Right kidney (tissue), 1 donor: ENCODE results near the gene RECQL5.

Source experiments
- DNase-seq: peaks from one replicate; pipeline ENCODE4 v3.0.0-alpha.2; 2016

The RECQL5 gene

DNA sequence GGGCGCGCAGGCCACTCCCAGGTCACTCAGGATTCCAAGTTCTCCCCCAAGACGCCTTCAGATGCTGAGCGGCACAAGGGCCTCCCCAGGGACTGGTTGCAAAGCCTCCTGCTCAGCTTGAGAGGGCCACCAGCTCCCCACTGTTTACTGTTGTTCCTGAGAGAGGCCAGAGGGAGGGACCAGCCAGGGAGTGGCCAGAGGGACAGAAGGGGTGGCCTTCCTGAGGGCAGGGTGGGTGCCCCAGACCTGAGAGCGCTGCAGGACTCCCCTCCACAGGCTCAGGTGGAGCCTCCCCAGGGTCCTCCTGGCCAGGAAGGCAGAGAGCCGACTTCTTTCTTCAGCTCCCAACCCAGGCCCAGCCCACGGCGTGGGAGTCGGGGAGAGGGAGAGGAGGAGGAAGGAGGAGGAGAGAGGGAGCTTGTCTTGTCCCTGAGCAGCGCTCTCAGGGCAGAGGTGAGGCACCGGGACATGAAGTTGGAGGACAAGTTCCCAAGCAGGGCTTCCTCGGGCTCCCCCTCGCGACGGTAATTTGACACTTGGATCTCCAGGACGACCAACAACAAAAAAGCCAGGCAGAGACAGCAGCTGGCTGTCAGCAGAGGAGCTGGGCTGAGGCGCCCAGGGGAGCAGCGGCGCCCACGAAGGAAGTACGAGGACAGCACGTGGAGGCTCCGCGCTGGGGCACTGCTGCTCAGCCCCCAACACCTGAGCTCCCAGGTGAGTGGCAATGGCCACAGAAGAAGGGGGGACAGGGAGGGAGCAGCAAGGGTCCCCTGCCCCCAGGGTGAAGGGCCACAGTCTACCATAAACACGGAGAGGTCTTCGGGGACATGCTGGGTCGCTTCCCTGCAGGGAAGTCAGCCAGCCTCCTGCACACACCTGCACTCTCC lies 33.2 kb downstream of the RECQL5 start:
- peak; percentile 87 for DNase-seq

DNA sequence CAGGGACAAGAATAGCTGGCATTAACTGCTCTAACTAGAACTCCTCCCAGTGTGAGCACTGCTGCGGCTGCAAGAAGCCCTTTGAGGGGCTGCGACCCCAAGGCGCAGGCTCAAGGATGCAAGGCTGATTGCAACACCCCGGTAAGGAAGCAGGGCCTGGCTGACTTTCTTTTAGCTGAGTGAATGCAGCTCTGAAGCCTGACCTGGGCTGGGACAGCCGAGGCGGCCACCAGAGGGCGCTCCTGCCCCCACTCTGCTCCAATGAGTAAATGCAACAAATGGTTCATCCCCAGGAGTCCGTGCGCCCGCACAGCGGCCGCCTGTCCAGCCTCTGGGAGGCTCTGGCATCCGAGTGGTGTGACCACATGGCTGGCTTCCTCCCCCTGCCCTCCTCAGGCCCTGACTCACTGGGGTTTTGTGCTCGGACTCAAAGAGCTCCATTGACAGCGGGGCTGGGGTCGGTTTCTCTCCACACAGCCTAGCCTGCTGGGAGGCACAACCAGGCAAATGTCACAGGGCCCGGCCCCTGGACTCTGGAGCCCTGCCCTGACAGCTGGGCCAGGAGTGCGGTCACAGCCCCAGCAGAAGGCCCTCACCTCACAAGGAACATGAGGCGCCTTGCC lies 34.0 kb downstream of the RECQL5 start, which contains the start of gene SMIM5:
TSS of gene SMIM5 (plus strand) at position 572 of the 623 bp plus-strand sequence. CDS start 6,768 bp downstream, outside the sequence.
- DNase-seq: peak; percentile 84

DNA sequence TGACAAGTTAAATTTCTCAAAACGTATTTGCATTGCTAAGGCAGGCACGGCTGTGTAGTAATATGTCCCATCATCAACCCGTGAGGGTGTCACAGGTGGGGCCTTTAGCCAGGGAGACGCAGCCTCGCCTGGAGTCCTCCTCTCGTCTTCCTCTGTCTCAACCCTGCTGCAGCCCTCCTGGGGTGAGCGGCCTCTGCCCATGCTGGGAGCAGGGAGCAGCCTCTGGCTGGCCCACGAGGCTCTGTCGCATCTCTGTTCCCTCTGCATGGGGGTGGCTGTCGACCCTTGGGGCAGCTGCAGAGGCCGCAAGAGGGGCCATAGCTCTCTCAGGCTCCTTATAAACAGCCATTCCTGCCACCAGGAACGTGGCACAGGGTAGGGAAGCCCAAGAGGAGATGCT lies 34.5 kb downstream of the RECQL5 start:
- DNase-seq: no peak

DNA sequence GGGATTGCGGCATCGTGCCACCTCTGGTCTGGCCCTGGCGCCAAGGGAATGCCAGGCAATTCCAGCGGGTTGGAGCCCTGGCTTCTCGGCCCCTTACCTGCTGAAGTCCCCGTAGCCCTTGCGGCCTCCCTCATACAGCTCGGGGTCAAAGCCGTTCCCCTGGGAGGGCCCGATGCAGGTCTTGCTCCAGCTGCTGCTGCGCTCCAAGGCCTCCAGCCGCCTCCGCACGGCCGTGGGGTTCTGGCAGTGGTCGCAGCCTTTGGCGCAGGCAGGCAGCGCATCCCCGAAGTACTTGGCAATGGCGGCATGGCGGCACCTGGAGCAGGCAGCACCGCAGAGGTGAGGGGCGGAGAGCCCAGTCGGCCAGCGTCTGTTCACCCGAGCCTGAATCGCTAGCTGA lies 35.6 kb downstream of the RECQL5 start:
- no peak for DNase-seq

DNA sequence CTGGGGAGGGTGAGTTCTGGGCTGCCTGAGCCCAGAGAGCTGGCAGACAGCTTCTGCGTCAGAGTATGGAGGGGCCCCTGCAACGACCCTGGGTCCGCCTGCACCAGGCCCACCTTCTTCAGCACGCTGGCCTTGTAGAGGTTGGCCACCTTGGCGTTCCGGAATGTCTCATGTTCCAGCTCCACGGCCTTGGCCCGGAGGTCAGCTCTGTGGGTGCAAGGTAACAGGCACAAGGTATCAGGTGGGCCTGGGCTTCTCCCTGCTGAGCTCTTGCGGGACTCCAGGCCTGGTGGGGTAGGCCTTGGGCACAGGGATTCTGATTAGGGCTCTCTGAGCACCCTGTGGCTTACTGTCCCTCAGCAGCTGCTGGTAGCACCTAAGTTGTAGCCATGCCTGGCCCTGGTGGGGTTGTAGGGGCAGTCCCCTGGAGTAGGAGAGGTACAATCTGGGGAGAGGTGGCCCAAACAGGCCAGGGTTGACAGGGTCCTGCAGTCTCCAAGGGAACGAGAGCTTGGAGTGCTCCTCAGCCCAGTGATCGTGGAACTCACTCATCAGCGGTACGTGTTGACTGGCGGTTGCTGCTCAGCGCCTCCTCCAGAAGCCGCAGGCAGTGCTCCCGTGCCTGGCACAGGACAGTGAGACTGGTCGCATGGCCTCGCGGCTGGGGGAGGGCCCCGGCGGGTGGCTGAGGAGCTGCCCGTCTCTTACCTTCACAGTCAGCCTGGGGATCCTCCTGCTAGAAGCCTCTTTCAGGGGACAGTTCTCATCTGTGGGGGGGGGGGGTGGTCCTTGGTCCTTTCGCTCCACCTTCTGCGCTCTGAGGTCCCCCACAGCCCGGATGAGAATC lies 36.7 kb downstream of the RECQL5 start:
- DNase-seq: no peak

DNA sequence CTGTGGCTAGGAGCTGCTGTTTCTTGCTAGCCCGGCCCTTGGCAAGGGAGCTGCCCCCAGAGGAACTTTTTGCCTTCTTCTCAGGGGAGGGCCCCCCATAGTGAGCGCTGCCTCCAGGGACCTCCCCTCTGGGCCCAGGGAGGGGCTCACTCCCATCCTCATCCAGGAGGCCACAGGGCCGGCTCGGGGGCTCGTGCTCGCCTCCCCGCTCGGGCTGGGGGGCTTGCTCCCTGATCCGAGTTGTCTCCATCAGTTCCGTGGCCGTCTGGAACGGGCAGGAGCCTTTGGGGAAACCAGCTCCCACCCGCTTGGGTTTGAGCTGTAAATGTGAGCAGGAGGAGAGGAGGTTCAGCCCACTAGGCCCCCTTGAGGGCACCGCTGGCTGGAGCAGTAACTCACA lies 37.8 kb downstream of the RECQL5 start:
- no peak for DNase-seq

DNA sequence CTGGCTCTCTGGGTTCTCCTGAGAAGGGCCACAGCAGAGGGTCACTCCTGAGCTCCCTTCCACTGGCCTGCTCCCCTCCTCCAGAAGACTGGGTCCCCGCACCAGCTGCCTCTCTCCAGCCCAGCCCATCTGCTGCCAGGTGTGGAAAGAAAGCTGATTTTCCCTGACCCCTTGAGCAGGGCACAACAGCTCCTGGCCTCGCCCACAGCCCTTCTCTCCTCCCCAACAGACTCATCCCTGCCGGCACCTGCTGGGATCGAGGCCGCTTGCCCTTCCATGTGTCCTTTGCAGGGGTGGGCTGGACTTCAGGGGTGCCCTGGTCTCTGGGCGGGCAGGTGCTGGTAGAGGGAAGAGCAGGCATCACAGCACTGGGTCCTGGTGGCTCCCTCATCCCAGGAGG lies 38.5 kb downstream of the RECQL5 start:
- no peak for DNase-seq

DNA sequence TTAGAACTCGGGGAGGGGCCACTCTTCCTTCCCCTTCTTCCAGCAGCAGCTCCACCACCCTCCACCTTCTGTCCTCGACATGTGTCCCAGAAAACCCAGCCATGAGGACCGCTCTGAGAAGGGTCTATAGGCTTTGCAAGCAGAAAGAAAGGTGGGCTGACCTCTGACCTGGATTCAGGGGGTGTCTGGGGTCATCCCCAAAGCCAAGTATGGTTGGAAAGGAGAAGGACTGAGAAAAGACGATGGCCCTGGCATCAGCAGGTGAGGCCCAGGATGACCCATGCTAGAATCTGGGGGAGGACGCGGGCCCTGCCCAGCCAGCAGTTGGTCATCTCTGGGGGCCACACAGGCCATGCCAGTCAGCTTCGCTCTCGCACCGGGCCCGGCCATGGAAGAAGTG lies 39.9 kb downstream of the RECQL5 start:
- DNase-seq: no peak

DNA sequence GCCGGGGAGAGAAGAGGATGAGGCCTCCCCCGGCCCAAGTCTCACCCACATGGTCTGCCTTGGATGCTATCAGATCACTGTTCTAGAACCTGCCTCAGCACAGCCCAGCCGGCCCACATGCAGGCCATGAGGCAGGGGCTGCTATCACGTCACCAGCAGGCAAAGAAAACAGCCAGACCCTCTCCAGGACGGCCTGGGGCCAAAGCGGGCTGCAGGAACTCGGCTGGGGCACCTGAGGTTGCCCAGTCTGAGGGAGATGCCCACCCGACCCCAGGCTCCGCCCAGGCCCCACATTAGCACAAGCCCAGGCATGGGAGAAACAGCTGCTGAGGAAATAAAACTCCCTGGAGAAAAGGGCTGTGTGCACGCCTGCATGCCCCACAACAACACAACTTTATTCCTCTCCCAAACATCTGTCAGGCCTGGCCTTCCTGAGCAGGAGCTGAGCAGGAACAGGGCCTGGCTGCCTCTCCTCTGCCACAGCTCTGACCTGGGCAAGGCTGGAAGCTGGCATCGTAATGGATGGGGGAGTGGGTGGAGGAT lies 40.4 kb downstream of the RECQL5 start:
- no peak for DNase-seq

DNA sequence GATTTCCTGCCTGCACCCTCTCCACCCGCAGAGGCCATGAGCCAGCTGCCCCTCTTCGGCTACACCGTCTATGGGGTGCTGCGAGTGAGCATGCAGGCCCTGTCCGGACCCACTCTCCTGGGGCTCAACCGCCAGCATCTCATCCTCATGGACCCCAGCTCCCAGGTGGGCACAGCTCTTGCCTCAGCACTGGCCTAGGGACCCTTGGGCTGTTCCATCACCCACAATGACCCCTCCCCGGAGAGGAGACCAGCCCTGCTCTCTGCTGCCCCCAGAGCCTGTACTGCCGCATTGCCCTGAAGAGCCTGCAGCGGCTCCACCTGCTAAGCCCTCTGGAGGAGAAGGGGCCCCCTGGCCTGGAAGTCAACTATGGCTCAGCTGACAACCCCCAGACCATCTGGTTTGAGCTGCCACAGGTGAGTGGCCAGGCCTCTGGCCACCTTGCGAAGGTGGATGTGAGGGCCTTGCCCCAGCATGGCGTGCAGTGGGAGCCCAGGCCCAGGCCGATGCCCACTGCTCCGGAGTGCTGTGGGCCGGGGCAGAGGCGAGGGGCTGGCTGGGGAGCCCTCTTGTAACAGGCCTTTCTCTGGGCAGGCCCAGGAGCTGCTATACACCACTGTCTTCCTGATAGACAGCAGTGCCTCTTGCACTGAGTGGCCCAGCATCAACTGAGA lies 41.0 kb downstream of the RECQL5 start:
- no peak for DNase-seq

DNA sequence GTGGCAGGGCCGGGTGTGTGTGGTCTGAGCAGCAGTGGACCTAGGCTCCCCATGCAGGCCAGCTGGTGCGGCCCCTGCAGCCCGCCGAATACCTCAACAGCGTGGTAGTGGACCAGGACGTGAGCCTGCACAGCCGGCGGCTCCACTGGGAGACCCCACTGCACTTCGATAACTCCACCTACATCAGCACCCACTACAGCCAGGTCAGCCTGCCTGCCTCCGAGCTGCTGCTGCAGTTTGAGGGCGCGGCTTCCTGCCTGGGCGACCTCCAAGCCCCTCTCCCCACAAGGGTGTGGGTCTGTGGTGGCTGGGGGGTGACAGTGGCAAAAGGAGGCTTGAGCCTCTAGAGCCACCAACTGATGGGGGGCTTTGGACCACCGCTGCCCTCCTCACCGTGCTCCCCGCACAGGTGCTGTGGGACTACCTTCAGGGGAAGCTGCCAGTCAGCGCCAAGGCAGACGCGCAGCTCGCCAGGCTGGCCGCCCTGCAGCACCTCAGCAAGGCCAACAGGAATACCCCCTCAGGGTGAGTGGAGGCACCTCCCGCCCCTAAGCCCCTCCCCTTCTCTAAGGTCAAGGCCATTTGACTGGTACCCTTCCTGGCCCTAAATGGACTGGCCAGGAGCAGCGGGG lies 42.1 kb downstream of the RECQL5 start:
- DNase-seq: no peak

DNA sequence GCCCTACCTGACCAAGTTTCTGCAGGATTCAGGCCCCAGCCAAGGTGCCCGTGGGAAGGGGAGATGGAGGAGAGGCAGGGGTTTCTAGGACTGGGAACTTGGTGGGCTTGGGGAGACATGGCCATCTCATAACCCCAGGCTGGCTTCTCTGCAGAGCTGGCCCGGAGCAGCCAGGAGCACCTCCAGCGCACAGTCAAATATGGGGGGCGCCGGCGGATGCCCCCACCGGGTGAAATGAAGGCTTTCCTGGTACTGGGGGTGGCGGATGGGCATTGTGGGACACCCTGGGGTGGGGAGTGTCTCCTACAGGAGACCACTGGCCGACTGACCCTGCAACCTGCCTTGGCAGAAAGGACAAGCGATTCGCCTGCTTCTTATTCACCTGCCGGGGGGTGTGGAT lies 42.9 kb downstream of the RECQL5 start:
- DNase-seq: no peak

DNA sequence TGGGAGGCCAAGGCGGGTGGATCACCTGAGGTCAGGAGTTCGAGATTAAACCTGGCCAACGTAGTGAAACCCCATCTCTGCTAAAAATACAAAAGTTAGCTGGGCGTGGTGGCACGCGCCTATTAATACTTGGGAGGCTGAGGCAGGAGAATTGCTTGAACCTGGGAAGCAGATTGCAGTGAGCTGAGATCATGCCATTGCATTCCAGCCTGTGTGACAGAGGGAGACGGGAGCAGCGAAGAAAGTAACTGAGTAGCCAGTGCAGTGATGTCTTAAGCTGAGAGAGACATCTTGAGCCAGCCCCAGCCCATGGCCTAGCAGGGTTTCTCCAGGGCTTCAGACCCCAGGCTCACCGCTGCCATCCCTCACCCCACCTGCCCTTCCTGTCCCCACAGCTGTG lies 43.6 kb downstream of the RECQL5 start:
- no peak for DNase-seq

DNA sequence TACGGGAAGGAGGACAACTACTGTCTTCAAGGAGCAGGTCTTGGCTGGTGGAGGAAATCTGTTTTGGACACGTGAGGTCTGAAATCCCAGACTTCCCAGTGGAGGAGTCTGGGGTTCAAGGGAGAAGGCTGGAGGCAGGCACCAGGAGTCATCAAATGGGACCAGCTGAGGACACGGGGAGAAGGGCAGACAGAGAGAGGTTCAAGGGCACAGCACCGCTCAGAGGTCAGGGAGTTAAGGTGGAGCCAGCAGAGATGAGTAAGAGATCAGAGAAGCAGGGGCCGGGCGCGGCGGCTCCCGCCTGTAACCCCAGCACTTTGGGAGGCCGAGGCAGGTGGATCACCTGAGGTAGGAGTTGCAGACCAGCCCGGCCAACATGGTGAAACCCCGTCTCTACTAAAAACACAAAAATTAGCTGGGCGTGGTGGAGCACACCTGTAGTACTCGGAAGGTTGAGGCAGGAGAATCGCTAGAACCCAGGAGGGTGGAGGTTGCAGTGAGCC lies 44.1 kb downstream of the RECQL5 start:
- DNase-seq: no peak

DNA sequence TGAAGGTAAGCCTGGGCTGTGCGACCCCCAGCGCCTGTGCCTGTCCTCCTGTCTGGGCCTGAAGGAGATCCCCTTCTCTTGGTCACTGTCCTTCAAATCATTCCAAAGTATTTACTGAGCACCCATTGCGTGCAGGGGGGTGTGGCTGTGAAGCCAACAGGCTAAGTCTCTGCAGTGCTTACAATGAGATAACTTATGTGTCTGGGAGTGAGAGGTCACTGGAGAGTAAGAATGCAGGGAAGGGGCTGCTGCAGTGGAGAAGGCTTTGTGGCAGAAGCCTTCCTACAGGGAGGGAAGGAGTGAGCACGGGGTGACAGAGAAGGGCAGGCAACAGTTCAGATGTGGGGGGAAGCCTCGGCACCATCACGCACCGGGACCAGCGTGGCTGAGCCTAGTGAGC lies 44.9 kb downstream of the RECQL5 start:
- no peak for DNase-seq

DNA sequence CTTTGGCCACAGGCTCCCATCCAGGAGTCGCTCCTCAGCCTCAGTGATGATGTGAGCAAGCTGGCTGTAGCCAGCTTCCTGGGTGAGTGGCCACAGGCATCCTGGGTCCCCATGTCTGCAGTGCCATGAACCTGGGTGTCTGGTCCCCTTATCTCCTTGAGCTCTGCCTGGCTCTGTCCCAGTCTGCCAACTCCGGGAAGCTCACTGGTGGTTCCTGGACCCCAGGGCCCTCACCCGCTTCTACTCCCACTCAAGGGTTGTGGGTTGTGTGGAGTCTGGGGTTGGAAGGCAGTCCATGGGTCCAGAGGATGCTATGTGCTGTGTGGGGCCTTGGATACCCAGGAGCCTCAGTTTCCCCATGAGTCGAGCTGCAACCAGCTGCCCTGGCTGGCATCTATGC lies 45.5 kb downstream of the RECQL5 start:
- no peak for DNase-seq

DNA sequence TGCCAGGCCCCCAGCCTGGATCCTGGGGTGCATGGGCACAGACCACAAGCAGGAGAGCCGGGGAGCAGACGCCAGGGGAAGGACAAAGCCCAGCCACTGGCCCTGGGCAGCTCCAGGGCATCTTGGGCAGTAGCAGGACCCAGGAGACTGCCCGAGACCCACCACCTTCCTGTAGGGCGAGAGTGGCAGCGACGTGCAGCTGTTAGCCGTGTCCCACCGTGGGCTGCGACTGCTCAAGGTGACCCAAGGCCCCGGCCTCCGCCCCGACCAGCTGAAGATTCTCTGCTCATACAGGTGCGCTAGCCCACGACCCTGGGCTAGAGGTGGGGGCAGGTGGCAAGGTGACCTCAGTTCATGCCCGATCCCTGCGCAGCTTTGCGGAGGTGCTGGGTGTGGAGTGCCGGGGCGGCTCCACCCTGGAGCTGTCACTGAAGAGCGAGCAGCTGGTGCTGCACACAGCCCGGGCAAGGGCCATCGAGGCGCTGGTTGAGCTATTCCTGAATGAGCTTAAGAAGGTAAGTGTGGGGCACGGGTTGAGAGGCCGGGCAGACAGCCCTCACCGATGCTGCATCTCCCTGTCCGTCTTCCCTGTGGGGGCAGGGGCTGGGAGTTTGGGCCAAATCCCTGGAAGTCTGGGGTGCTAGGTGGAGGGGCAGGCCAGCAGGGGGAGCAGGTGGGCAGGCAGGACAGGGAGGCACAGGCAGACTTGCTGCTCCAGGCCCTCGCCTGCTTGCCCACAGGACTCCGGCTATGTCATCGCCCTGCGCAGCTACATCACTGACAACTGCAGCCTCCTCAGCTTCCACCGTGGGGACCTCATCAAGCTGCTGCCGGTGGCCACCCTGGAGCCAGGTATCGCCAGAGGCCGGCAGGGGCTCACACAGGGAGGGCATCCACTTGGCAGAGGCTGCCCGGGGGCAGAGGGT lies 47.2 kb downstream of the RECQL5 start:
- DNase-seq: no peak

DNA sequence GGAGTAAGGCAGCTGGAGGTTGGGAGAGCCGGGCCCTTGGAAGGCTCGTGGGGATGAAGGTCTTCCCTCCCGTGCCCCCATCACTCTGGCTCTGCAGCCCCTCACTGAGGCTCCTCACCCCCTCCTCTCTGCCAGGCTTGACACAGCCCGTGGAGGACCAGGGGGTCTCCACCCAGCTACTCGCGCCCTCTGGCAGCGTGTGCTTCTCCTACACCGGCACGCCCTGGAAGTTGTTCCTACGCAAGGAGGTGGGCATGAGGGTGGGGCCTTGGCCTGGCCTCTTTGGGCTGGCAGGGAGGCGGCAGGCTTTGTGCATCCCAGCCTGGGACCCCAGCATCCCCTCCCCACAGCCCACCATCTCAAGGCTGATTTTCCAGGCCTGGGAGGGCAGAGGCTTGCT lies 49.3 kb downstream of the RECQL5 start:
- DNase-seq: no peak

DNA sequence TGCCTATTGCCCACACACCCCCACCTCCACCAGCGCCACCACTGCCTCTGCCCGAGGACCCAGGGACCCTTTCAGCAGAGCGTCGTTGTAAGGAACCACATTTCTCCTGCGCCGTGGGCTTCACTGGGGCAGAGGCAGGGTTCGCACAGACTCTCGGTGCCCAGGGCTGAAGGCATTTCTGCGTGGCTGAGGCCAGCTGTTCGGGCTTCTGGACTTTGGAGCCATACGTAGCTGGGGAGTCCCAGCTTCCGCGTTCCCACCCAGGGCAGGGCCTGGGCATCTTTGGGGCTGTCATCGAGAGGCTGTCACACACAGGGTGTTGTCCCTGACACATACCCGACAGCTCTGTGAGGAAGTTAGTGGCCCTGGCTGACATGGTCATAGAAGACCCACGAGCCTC lies 49.7 kb downstream of the RECQL5 start:
- no peak for DNase-seq

DNA sequence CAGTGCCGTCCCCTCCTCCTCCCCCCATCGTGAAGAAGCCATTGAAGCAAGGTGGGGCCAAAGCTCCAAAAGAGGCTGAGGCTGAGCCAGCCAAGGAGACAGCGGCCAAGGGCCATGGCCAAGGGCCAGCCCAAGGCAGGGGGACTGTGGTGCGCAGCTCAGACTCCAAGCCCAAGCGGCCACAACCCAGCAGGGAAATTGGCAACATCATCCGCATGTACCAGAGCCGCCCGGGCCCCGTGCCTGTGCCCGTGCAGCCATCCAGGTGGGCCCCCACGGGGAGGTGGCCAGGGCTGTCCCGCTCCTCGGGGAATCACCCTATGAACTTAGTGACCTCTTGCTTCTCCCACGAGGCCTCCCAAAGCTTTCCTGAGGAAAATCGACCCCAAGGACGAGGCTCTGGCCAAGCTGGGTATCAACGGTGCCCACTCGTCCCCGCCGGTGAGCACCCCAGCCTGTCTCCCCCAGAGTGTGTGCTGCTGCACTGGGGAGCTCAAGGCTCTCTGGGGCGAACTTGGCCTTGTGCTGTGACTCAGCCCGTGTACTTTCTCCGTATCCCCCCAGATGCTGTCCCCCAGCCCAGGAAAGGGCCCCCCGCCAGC lies 50.3 kb downstream of the RECQL5 start:
- DNase-seq: no peak
